HepG2 (cell line): ENCODE data around the gene HSPB9.
"Not testable (repeated sequence)": the region's sequence is repeated elsewhere in the genome, so short reads cannot be mapped to it uniquely, and the experiment has no call there.

Experiments
- JUND ChIP-seq: sonication (generic); formaldehyde crosslinking; IDR thresholded peaks from 2 replicates; pipeline ENCODE4 v1.8.0; 2022; ENCODE audit warnings: mild to moderate bottlenecking, missing genetic modification reagents
- KDM1A ChIP-seq: IDR thresholded peaks from 2 replicates; pipeline ENCODE4 v1.6.1; 2016; ENCODE audit warnings: missing compliant biosample characterization
- NFRKB ChIP-seq: fragments of 450-650 bp; IDR thresholded peaks from 2 replicates; pipeline ENCODE4 v1.6.1; 2017
- POLR2A ChIP-seq, 2 experiments: IDR thresholded peaks; 2 replicates each; pipeline ENCODE4 v1.6.1; 2011; ENCODE audit warnings: low read depth in 2 of 2, low read length in 2 of 2, mild to moderate bottlenecking in 1 of 2, moderate library complexity in 1 of 2; ENCODE audit not compliant: insufficient read depth in 1 of 2
- RAD51 ChIP-seq: fragments of 450-650 bp; IDR thresholded peaks from 2 replicates; pipeline ENCODE4 v1.6.1; 2016; ENCODE audit warnings: borderline replicate concordance
- SIX4 ChIP-seq: sonication (generic); formaldehyde crosslinking; IDR thresholded peaks from 2 replicates; pipeline ENCODE4 v1.4.0; 2020; ENCODE audit warnings: missing genetic modification reagents
- ZBTB21 ChIP-seq: sonication (generic); formaldehyde crosslinking; IDR thresholded peaks from 2 replicates; pipeline ENCODE4 v1.4.0; 2020; ENCODE audit warnings: missing genetic modification reagents
- ZNF75D ChIP-seq: sonication (generic); formaldehyde crosslinking; IDR thresholded peaks from 2 replicates; pipeline ENCODE4 v1.8.1; 2023; ENCODE audit warnings: missing genetic modification reagents, mild to moderate bottlenecking, borderline replicate concordance
- TF ChIP-seq, protein P1 (sequence below), 2 experiments: IDR thresholded peaks; 2 replicates each; pipeline ENCODE4 v1.6.1; 2011 to 2012; ENCODE audit warnings: low read length in 2 of 2, borderline replicate concordance in 1 of 2, low read depth in 1 of 2, mild to moderate bottlenecking in 1 of 2, moderate library complexity in 1 of 2
- TF ChIP-seq, protein P2 (sequence below): sonication (generic); formaldehyde crosslinking; IDR thresholded peaks from 2 replicates; pipeline ENCODE4 v1.5.0; 2020; ENCODE audit warnings: mild to moderate bottlenecking, missing genetic modification reagents, moderate library complexity
- TF ChIP-seq, protein P3 (sequence below): sonication (generic); formaldehyde crosslinking; IDR thresholded peaks from 2 replicates; pipeline ENCODE4 v1.4.0; 2020; ENCODE audit warnings: missing genetic modification reagents

DNA sequence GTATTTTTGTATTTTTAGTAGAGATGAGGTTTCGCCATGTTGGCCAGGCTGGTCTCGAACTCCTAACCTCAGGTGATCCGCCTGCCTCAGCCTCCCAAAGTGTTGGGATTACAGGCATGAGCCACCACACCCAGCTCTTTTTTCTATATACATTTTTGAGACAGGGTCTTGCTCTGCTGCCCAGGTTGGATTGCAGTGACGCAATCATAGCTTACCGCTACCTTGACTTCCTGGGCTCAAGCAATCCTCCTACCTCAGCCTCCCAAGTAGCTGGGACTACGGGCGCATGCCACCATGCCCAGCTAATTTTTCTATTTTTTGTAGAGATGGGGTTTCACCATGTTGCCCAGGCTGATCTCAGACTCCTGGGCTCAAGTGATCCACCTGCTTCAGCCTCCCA is 18.1 kb downstream of the HSPB9 start:
- TF ChIP-seq ZNF75D (CRISPR knock-in tag); POLR2A (IDR thresholded peaks at IDR 0.05; ENCODE audit: insufficient read depth in 1 of 2, low read depth in 2 of 2, low read length in 2 of 2); RAD51; ZBTB21 (CRISPR knock-in tag); SIX4; KDM1A (CRISPR knock-in tag); NFRKB; JUND (CRISPR knock-in tag): not testable (repeated sequence)
- TF ChIP-seq, protein P1, sequence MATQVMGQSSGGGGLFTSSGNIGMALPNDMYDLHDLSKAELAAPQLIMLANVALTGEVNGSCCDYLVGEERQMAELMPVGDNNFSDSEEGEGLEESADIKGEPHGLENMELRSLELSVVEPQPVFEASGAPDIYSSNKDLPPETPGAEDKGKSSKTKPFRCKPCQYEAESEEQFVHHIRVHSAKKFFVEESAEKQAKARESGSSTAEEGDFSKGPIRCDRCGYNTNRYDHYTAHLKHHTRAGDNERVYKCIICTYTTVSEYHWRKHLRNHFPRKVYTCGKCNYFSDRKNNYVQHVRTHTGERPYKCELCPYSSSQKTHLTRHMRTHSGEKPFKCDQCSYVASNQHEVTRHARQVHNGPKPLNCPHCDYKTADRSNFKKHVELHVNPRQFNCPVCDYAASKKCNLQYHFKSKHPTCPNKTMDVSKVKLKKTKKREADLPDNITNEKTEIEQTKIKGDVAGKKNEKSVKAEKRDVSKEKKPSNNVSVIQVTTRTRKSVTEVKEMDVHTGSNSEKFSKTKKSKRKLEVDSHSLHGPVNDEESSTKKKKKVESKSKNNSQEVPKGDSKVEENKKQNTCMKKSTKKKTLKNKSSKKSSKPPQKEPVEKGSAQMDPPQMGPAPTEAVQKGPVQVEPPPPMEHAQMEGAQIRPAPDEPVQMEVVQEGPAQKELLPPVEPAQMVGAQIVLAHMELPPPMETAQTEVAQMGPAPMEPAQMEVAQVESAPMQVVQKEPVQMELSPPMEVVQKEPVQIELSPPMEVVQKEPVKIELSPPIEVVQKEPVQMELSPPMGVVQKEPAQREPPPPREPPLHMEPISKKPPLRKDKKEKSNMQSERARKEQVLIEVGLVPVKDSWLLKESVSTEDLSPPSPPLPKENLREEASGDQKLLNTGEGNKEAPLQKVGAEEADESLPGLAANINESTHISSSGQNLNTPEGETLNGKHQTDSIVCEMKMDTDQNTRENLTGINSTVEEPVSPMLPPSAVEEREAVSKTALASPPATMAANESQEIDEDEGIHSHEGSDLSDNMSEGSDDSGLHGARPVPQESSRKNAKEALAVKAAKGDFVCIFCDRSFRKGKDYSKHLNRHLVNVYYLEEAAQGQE (IDR thresholded peaks at IDR 0.05; ENCODE audit: borderline replicate concordance in 1 of 2, low read depth in 1 of 2, low read length in 2 of 2), result not testable (repeated sequence)
- TF ChIP-seq, protein P2, sequence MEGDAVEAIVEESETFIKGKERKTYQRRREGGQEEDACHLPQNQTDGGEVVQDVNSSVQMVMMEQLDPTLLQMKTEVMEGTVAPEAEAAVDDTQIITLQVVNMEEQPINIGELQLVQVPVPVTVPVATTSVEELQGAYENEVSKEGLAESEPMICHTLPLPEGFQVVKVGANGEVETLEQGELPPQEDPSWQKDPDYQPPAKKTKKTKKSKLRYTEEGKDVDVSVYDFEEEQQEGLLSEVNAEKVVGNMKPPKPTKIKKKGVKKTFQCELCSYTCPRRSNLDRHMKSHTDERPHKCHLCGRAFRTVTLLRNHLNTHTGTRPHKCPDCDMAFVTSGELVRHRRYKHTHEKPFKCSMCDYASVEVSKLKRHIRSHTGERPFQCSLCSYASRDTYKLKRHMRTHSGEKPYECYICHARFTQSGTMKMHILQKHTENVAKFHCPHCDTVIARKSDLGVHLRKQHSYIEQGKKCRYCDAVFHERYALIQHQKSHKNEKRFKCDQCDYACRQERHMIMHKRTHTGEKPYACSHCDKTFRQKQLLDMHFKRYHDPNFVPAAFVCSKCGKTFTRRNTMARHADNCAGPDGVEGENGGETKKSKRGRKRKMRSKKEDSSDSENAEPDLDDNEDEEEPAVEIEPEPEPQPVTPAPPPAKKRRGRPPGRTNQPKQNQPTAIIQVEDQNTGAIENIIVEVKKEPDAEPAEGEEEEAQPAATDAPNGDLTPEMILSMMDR (CRISPR knock-in tag), result not testable (repeated sequence)
- TF ChIP-seq, protein P3, sequence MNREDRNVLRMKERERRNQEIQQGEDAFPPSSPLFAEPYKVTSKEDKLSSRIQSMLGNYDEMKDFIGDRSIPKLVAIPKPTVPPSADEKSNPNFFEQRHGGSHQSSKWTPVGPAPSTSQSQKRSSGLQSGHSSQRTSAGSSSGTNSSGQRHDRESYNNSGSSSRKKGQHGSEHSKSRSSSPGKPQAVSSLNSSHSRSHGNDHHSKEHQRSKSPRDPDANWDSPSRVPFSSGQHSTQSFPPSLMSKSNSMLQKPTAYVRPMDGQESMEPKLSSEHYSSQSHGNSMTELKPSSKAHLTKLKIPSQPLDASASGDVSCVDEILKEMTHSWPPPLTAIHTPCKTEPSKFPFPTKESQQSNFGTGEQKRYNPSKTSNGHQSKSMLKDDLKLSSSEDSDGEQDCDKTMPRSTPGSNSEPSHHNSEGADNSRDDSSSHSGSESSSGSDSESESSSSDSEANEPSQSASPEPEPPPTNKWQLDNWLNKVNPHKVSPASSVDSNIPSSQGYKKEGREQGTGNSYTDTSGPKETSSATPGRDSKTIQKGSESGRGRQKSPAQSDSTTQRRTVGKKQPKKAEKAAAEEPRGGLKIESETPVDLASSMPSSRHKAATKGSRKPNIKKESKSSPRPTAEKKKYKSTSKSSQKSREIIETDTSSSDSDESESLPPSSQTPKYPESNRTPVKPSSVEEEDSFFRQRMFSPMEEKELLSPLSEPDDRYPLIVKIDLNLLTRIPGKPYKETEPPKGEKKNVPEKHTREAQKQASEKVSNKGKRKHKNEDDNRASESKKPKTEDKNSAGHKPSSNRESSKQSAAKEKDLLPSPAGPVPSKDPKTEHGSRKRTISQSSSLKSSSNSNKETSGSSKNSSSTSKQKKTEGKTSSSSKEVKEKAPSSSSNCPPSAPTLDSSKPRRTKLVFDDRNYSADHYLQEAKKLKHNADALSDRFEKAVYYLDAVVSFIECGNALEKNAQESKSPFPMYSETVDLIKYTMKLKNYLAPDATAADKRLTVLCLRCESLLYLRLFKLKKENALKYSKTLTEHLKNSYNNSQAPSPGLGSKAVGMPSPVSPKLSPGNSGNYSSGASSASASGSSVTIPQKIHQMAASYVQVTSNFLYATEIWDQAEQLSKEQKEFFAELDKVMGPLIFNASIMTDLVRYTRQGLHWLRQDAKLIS (CRISPR knock-in tag), result not testable (repeated sequence)
